Measurements from ENCODE around the gene CEBPA. TPM values are rescaled to one million over a fixed set of nuclear protein-coding genes. Genes with fewer than 3 reads are reported as not detected.
"Not testable (repeated sequence)": the region's sequence is repeated elsewhere in the genome, so short reads cannot be mapped to it uniquely, and the experiment has no call there.

The CEBPA gene
- total RNA-seq, 1 donor from 2014 or later = 0.99 TPM

- no peak for DNase-seq (ENCODE audit: low read depth)
Observed at GRCh38 chr19:33325920-33326319, 23.6 kb upstream of the CEBPA start.

- DNase-seq (ENCODE audit: low read depth) = no peak
Observed at GRCh38 chr19:33324628-33325027, 22.3 kb upstream of the CEBPA start.

DNA sequence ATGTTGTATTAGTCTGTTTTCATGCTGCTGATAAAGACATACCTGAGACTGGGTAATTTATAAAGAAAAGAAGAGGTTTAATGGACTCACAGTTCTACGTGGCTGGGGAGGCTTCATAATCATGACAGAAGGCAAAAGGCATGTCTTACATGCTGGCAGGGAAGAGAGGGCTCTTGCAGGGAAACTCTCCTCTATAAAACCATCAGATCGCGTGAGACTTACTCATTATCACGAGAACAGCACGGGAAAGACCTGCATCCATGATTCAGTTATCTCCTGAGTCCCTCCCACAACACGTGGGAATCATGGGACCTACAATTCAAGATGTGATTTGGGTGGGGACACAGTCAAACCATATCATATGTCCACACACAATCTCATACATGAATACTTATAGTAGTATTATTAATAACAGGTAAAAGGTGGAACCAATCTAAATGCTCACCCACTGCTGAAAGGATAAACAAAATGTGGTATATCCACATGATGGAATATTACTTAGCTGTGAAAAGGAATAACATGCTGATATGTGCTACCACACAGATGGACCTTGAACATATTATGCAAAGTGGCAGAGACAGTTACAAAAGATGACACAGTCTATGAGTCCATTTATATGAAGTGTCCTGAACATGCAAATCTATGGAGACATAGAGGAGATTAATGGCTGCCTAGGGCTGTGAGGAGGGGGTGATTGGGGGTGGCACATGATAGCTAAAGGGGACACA, 20.9 kb upstream of the CEBPA start:
- no peak for DNase-seq (ENCODE audit: low read depth)

GRCh38 chr19:33320636-33321035, 18.3 kb upstream of the CEBPA start:
- DNase-seq (ENCODE audit: low read depth) = no peak

GRCh38 chr19:33317991-33318390, 15.7 kb upstream of the CEBPA start:
- DNase-seq (ENCODE audit: low read depth) = not testable (repeated sequence)

DNA sequence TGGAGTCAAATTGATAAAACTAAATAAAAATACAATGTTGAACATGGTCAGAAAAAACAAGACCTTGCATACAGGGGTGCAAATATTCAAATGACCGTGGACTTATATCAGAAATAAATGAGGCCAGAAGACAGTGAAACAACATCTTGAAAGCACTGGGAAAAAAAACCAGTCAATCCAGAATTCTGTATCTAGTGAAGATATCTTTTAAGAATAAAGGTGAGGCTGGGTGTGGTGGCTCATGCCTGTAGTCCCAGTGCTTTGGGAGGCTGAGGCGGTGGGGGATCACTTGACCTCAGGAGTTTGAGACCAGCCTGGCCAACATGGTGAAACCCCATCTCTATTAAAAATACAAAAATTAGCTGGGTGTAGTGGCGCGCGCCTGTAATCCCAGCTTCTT, 15.2 kb upstream of the CEBPA start:
- DNase-seq (ENCODE audit: low read depth) = no peak

- peak; percentile 8 for DNase-seq (ENCODE audit: low read depth)
Observed at GRCh38 chr19:33316541-33317264, 14.4 kb upstream of the CEBPA start.

DNA sequence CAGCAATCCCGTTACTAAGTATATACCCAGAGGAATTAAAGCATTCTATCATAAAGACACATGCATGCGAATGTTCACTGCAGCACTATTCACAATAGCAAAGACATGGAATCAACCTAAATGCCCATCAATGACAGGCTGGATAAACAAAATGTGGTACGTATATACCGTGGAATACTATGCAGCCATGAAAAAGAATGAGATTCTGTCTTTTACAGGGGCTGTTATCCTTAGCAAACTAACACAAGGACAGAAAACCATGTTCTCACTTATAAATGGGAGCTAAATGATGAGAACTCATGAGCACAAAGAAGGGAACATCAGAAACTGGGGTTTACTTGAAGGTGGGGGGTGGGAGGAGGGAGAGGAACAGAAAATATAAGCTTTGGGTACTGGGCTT, 10.5 kb upstream of the CEBPA start:
- not testable (repeated sequence) for DNase-seq (ENCODE audit: low read depth)

- DNase-seq (ENCODE audit: low read depth) = no peak
Observed at GRCh38 chr19:33312065-33312464, 9.7 kb upstream of the CEBPA start.

DNA sequence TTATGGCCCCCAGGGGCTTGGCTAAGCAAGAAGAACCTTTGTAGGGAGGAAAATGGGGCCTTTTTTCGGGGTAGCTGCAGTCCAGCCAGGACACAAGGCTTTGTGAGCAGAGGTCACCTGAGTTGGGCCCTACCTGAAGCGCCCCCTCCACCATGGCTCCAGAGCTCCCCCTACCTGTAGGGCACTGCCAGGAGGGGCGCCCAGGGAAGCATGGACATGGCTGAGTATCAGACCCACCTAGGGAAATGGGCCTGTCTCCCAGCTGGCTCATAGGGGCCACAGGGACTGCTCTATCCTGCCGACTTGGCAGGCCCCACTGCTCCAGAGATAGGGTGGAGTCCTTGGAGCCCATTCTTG, 9.0 kb upstream of the CEBPA start:
- no peak for DNase-seq (ENCODE audit: low read depth)

DNA sequence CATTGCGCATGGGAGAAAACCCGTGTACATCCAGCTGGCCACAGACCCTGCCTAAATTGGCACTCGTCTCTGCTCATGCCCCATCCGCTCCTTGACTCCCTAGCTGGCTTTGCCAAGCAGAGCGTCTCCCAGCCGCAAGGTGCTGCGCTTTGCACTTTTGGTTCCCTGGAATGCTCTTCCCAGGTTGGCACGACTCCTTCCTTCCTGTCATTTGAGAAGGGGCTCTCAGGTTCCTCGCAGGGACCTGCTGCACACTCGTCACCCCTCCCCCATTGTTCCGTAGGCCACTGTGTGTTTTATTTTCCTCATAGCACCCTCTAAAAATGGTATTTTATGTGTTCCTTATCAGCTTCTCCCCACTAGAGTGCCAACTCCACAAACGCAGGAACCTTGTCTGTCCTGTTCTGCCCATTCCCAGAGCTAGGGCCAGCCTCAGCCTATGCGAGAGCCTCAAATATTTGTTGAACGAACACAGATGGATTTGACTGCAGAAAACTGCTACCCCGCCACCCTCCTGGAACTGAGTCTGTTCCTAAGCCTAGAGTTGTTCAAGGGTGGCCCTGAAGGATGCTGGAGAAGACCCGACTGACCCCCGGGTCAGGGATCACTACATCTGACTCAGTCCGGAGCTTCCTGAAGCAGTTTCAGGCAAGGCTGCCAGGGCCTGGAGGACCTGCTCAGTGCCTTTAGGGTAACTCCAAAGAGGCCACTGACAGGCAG, 8.4 kb upstream of the CEBPA start:
- DNase-seq (ENCODE audit: low read depth) = no peak

DNA sequence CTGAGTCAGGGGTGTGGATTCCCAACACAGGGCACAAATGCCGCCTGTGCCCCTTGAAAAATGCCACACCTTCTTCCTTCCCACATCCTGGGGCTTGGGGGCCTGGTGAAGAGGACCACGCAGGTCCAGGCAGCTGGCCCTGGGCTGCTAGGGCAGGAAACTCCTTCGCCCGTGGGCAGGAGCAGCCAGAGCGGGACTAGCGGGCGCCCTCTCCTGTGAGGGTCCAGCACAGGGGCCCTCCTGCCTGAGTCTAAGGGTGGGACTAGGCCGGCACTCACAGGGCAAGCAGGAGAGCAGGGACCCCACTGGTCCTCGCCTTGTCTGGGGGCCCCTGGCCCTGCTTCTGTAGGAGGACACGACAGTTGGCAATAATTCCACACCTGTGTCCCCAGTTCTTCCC, 7.5 kb upstream of the CEBPA start:
- DNase-seq (ENCODE audit: low read depth) = no peak

DNA sequence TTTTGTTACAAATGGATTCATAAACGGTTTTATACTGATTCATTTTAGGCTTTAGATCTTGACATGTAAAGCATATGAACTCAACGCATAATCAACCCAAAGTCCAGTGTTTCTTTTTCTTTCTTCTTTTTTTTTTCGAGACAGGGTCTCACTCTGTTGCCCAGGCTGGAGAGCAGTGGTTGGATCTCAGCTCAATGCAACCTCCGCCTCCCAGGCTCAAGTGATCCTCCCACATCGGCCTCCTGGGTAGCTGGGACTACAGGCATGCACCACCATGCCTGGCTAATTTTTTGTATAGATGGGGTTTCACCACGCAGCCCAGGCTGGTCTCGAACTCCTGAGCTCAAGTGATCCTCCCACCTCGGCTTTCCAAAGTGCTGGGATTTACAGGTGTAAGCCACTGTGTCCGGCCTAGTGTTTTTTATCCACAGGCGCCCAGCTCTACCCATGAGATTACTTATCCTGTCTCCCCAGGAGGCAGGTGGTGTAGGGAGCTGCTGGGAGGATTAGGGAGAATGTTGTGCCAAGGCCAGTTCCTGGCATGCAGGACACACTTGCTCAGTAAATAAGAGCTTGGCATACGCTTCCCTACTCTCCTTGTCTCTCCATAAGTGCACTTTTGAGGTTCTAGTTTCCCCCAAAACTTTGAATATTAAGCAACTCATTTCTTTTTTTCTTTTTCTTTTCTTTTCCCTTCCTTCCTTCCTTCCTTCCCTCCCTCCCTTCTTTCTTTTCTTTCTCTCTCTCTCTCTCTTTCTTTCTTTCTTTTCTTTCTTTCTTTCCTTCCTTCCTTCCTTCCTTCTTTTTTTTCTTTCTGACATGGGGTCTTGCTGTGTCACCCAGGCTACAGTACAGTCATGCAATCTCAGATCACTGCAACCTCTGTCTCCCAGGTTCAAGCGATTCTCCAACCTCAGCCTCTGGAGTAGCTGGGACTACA, 4.8 kb upstream of the CEBPA start:
- DNase-seq (ENCODE audit: low read depth) = no peak

DNA sequence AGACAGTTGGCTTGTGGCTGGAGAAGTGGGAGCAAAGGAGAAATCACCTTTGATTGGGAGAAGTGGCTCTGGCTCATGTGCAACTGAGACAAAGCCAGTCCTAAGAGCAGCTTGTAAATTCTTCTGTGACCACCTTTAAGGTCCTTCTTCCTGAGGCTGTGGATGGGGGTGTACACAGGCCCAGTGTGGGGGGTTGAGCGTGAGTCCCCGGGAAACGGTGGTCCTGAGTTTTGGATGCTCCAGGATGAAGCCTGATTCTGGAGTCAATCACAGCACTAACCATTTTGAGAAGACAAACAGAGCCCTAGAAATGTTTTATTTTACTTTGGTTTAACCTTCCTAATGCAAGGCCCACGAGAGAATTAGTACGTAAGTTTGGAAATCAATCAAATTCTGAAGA, 3.9 kb upstream of the CEBPA start:
- DNase-seq (ENCODE audit: low read depth) = no peak

DNA sequence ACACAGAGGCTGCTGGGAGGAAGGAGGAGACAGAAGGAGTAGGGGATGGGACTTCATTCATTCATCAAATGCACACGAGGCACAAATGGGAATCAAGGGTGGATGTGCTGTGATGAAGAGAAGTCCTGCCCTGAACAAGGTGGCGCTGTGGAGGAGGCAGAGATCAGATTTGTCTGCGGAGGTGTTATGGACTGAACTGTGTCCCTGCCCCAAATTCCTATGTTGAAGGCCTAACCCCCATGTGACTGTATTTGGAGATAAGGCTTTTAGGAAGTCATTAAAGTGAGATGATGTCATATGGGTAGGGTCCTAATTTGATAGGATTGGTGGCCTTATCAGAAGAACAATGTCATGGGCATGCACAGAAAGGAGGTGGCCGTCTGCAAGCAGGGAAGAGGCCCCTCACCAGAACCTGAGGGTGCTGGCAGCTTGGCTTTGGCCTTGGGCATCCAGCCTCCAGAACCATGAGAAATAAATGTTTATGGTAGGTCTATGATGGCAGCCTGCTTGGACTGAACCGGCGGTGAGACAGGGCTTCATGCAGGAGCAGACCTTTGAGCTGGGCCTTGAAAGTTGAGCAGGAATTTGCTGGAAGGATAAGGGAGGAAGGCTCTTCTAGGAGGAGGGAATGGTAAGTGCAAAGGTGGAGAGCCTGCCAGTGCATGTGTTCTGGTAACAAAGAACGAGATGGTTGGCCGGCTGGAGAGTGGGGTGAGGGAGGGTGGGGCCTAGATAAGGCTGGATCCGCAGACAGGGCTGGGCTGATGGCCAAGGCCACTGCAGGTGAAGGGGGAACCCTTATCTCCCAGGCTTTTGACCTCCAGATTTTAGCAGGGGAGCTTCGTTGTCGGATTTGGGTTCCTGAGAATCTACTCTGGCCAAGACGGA, 2.7 kb upstream of the CEBPA start:
- DNase-seq (ENCODE audit: low read depth) = no peak

DNA sequence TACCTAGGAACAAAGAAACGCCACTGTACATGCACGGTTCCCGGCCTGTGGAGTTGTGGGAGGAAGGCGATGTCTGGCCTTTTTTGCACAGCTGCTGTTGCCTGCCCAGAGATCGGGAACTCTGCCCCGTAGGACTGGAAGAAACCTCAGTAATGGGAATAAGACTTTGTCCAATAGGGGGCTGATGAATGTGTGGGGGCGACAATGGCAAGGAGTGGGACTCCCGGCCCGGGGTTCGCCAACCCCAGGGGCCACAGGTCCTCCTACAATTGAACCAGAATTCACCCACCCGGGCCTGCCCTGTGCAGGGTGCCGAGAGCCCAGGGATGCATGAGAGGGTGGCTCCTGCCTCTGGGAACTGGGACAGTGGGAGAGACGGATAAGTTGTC, 2.0 kb upstream of the CEBPA start:
- no peak for DNase-seq (ENCODE audit: low read depth)

DNA sequence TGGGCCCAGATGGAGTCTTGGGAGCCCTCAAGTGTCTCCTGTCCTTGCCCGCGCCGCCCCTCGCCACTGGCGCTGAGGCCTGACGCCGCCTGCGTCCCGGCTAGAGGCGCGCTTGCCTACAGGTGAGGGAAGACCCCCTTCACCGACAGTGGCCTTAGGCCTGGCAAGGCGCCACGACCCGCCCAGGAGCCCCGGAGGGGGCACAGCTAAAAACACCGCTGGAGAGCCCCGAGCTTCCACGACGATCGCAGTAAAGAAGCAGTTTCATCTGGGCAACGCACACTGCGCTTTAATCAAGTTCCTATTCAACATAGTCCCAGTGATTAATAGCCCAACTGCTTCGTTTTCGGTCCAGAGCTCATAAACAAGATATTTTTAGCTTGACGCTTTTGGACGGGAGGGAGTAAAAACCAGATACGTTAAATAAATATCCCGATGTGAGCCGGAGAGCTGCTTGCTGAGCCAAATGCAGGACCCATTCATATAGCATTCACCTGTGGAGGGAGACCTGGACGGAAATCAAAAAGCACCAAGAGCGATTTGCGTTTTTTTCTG, 1.5 kb upstream of the CEBPA start:
- DNase-seq (ENCODE audit: low read depth) = no peak

- no peak for DNase-seq (ENCODE audit: low read depth)
Observed at GRCh38 chr19:33302974-33303790, 848 bp upstream of the CEBPA start.

DNA sequence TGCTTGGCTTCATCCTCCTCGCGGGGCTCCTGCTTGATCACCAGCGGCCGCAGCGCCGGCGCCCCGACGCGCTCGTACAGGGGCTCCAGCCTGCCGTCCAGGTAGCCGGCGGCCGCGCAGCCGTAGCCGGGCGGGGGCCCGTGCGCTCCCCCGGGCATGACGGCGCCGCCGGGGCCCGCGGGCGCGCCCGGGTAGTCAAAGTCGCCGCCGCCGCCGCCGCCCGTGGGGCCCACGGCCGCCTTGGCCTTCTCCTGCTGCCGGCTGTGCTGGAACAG, 497 bp downstream of the CEBPA start:
- no peak for DNase-seq (ENCODE audit: low read depth)
